BE2C (cell line): ENCODE measurements around the gene MMP12.

ENCODE experiments used
- DNase-seq: peaks from one replicate; pipeline ENCODE4 v3.0.0-alpha.2; 2020
- H3K27me3 ChIP-seq: fragments of 250-450 bp; sonication (Bioruptor Pico); 2 replicates; pipeline ENCODE4 v1.5.1; 2020; ENCODE audit warnings: mild to moderate bottlenecking
- H3K36me3 ChIP-seq: fragments of 250-450 bp; sonication (Bioruptor Pico); 2 replicates; pipeline ENCODE4 v1.5.1; 2020; ENCODE audit warnings: mild to moderate bottlenecking
- H3K4me1 ChIP-seq: fragments of 250-450 bp; sonication (Bioruptor Pico); 2 replicates; pipeline ENCODE4 v1.5.1; 2020
- H3K4me3 ChIP-seq: 2 replicates; pipeline ENCODE4 v1.5.1; 2011; ENCODE audit warnings: low read depth, low read length
- H3K9me3 ChIP-seq: fragments of 250-450 bp; sonication (Bioruptor Pico); 2 replicates; pipeline ENCODE4 v1.5.1; 2020
- TF ChIP-seq, protein P1 (sequence below): IDR thresholded peaks from 2 replicates; pipeline ENCODE4 v1.5.1; 2012; ENCODE audit warnings: mild to moderate bottlenecking, low read depth, low read length

The MMP12 gene

DNA sequence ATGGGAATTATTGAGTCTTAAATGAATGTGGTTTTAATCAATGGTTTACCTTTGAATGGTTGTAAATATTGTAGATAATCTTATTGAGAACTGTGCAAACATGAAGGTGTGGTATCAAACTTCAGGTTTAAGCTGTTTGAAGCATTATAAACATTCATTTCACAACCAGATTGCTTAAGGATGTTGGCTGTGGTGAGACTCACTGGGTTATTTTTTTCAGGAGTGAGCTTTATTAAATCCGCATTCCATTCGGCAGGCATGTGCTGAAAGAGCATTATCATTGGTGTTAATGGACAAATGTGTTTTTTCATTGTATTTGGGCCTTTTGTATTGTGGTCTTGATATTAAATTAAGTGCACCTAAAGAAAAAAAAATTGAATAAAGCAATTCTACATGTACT is 41.1 kb downstream of the MMP12 start:
- H3K9me3 ChIP-seq: no peaks in the 10 kb centered on the region
- no peak for DNase-seq
- TF ChIP-seq, protein P1, sequence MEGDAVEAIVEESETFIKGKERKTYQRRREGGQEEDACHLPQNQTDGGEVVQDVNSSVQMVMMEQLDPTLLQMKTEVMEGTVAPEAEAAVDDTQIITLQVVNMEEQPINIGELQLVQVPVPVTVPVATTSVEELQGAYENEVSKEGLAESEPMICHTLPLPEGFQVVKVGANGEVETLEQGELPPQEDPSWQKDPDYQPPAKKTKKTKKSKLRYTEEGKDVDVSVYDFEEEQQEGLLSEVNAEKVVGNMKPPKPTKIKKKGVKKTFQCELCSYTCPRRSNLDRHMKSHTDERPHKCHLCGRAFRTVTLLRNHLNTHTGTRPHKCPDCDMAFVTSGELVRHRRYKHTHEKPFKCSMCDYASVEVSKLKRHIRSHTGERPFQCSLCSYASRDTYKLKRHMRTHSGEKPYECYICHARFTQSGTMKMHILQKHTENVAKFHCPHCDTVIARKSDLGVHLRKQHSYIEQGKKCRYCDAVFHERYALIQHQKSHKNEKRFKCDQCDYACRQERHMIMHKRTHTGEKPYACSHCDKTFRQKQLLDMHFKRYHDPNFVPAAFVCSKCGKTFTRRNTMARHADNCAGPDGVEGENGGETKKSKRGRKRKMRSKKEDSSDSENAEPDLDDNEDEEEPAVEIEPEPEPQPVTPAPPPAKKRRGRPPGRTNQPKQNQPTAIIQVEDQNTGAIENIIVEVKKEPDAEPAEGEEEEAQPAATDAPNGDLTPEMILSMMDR: no peak
- H3K4me3 ChIP-seq: no peak overlapping the region
- H3K27me3 ChIP-seq: peaks cover 18% of the 10 kb centered on the region
- no peaks in the 10 kb centered on the region for H3K36me3 ChIP-seq
- no peaks in the 10 kb centered on the region for H3K4me1 ChIP-seq

DNA sequence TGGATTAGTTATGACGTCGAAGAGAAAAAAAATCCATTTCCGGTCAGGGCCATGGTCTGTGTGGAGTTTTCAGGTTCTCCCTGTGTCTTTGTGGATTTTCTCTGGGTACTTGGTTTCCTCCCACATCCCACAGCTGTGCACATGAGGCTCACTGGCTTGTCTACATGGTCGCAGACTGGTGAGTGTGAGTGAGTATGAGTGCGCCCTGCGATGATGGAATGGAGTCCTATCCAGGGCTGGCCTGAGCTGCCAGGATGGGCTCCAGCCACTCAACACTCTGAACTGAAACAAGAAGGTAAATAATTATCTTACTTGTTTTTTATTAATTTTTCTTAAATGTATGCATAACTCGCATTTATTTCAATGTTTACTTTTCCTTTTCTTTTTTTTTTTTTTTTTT is 42.2 kb downstream of the MMP12 start:
- H3K4me3 ChIP-seq: no peak overlapping the region
- H3K9me3 ChIP-seq: no peaks in the 10 kb centered on the region
- no peaks in the 10 kb centered on the region for H3K4me1 ChIP-seq
- H3K27me3 ChIP-seq: peaks cover 18% of the 10 kb centered on the region
- TF ChIP-seq, protein P1: no peak
- DNase-seq: no peak
- no peaks in the 10 kb centered on the region for H3K36me3 ChIP-seq

DNA sequence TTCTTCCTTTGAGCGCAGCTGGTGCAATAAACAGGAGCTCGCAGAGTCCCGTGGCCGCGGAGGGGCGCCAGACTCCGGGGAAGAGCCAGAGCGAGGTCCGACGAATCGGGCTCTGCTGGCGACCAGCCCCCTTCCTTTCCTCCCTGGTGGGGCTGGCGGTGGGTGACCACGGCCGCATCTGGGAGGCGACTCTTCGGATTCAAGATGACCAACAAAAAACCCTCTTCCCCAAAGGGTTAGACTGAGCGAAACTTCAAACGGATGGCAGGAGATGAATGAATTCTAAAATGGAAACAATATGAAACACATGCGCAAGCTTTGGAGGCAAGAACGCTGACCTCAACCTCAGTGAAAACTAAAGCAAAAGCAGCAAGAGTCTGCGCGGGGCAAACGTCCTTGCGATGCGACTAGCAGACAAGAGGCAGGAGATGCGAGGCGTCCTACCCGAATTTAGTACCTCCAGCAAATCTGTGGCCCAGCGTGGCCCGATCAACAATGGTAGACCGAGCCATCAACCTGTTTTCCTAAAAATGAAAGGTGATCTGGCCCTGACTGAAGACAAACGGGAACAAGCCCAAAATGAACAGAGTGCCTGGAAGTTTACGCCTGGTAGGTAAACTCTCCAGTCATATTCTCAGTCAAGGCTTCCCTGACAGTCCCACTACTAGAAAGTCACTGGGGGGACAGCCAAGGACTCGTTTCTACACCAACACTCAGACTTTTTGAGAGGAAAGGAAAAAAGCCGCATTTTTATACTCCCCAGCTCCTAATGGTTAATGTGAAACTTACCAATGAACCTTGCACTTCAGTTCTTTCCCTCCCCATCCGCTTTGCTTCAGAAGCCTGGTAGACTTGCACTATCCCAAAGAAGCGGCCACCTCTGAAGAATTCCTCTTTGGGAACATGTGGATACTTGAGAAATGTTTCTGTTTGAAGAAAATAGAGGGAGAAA is 43.0 kb downstream of the MMP12 start:
- H3K27me3 ChIP-seq: peaks cover 18% of the 10 kb centered on the region
- TF ChIP-seq, protein P1: no peak
- H3K4me3 ChIP-seq: no peak overlapping the region
- no peaks in the 10 kb centered on the region for H3K4me1 ChIP-seq
- no peaks in the 10 kb centered on the region for H3K36me3 ChIP-seq
- DNase-seq: no peak
- H3K9me3 ChIP-seq: no peaks in the 10 kb centered on the region

DNA sequence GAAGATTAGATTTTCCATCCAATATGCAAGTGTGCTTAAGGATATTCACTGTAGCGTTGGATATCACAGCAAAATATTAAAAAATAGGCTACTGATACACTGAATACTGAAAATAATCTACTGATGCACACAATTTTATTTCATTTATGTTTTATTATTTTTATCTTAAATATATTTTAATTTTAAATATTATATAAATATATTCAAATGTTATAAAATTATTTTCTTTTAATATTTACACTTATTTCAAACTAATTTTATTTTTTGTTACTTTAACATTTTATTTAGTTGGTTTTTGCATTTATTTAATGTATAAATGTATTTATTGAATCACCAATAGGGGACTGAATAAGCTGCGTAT is 43.7 kb downstream of the MMP12 start:
- H3K9me3 ChIP-seq: no peaks in the 10 kb centered on the region
- DNase-seq: no peak
- H3K4me1 ChIP-seq: no peaks in the 10 kb centered on the region
- no peaks in the 10 kb centered on the region for H3K36me3 ChIP-seq
- H3K27me3 ChIP-seq: peaks cover 18% of the 10 kb centered on the region
- TF ChIP-seq, protein P1: no peak
- no peak overlapping the region for H3K4me3 ChIP-seq

DNA sequence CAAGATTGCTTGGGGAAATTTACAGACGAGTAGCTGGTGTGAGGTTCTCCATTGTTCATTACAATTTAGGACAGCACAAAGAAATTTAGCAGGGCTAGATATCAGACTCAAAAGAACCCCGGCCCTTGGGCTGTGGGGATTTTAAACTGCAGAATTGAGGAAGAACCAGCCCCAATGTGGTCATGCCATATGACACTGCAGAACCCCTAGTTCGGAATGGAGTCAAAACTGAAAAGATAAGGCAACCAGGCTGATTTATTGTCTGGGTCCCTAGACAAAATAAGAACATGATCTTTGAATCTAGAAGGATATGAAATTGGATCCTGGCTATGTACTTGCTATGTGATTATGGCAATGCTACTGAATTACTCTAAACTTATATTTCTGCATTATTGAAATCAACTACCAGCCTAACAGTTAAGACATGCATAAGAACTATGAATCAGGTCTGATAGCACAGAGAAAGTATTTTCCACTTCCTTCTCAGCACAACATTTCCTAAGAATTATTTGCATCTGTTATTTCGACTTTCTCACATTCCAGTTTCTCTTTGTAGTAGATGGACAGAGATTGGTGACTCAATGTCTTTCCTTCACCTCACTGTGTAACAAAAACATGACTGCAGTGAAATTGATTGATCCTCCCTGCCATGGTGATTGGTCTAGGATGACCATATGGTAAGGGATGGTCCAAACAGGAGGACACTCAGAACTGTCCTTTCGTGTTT is 44.6 kb downstream of the MMP12 start:
- TF ChIP-seq, protein P1: no peak

More for the DNA sequence above, 44.6 kb downstream of the MMP12 start:
- H3K4me3 ChIP-seq: no peak overlapping the region
- no peak for DNase-seq
- peaks cover 18% of the 10 kb centered on the region for H3K27me3 ChIP-seq
- H3K36me3 ChIP-seq: no peaks in the 10 kb centered on the region
- no peaks in the 10 kb centered on the region for H3K9me3 ChIP-seq
- no peaks in the 10 kb centered on the region for H3K4me1 ChIP-seq
